ENCODE measurements around the gene NPTXR.

GRCh38 chr22:38784856-38785255 lies 59.0 kb downstream of the NPTXR start:
- no peak for TF ChIP-seq CTCF (IDR thresholded peaks at IDR 0.05)
- TF ChIP-seq POLR2A (IDR thresholded peaks at IDR 0.05) = no peak
